Thyroid gland (tissue), 4 donors: ENCODE measurements around the gene SLC2A13. TPM values are rescaled to one million over a fixed set of nuclear protein-coding genes. Genes with fewer than 3 reads are reported as not detected.

Experiments
- DNase-seq, 2 donors: peaks; one replicate each; pipeline ENCODE4 v3.0.0-alpha.2; 2019
- H3K27ac ChIP-seq, 3 donors: fragments of 200-600 bp; sonication (generic); 1 replicate in 2 of 3; 2 replicates in 1 of 3; pipeline ENCODE4 v1.5.1; 2016 to 2019; ENCODE audit warnings: mild to moderate bottlenecking in 1 of 3, moderate library complexity in 1 of 3
- H3K27me3 ChIP-seq: fragments of 200-600 bp; sonication (generic); one replicate; pipeline ENCODE4 v1.5.1; 2019
- H3K36me3 ChIP-seq, 2 donors: fragments of 200-600 bp; sonication (generic); one replicate each; pipeline ENCODE4 v1.5.1; 2016 to 2019
- H3K4me1 ChIP-seq, 2 donors: fragments of 200-600 bp; sonication (generic); one replicate each; pipeline ENCODE4 v1.5.1; 2017 to 2019
- H3K4me3 ChIP-seq, 3 donors: fragments of 200-600 bp; sonication (generic); replicated peaks in 1 of 3; 1 replicate in 2 of 3; 2 replicates in 1 of 3; pipeline ENCODE4 v1.5.1; 2016; ENCODE audit warnings: mild to moderate bottlenecking in 1 of 3
- H3K9me3 ChIP-seq: fragments of 200-600 bp; sonication (generic); one replicate; pipeline ENCODE4 v1.5.1; 2017
- POLR2A ChIP-seq, 2 donors: fragments of 450-650 bp; IDR thresholded peaks; one replicate each; pipeline ENCODE4 v1.6.1; 2017; ENCODE audit warnings: antibody characterized with exemption in 2 of 2, mild to moderate bottlenecking in 2 of 2, moderate library complexity in 1 of 2
- WGBS, 2 donors: methylation state at CpG; one replicate each; pipeline ENCODE4 v1.1.5; 2017; 5-methylcytosine and 5-hydroxymethylcytosine counted together
- intact Hi-C: fragments of 100-400 bp; cut with DNase I; formaldehyde crosslinking; loops from one replicate; pipeline ENCODE4 v1.15.1; 2023
- total RNA-seq, 4 donors: library from RNA; depleted of rRNA; stranded (reverse); fragments of >200 nt; gene quantifications; one replicate each; pipeline ENCODE4 v1.2.3, GENCODE V29; 2016
- TF ChIP-seq, protein P1 (sequence below), 6 experiments: fragments of 200-600 bp in 3 of 6; fragments of 450-650 bp in 3 of 6; sonication (generic) in 3 of 6; IDR thresholded peaks; one replicate each; pipeline ENCODE4 v1.5.1; 2016 to 2019; ENCODE audit warnings: antibody characterized with exemption in 6 of 6, mild to moderate bottlenecking in 2 of 6, inconsistent platforms in 1 of 6, moderate library complexity in 1 of 6

SLC2A13 gene
- total RNA-seq, 4 donors from 2014 or later, result 9.8 to 21.3 (median 10.0) TPM

GRCh38 chr12:40058721-40059190 lies 47.1 kb downstream of the SLC2A13 start:
- Histone ChIP-seq H3K9me3 (no peaks in the 10 kb centered on the region), H3K27ac (no peak overlapping the region), H3K4me3 (no peak overlapping the region), H3K27me3 (no peaks in the 10 kb centered on the region), H3K36me3 (no peaks in the 10 kb centered on the region), H3K4me1 (no peaks in the 10 kb centered on the region)
- no peak for TF ChIP-seq POLR2A (IDR thresholded peaks at IDR 0.05)
- TF ChIP-seq, protein P1, sequence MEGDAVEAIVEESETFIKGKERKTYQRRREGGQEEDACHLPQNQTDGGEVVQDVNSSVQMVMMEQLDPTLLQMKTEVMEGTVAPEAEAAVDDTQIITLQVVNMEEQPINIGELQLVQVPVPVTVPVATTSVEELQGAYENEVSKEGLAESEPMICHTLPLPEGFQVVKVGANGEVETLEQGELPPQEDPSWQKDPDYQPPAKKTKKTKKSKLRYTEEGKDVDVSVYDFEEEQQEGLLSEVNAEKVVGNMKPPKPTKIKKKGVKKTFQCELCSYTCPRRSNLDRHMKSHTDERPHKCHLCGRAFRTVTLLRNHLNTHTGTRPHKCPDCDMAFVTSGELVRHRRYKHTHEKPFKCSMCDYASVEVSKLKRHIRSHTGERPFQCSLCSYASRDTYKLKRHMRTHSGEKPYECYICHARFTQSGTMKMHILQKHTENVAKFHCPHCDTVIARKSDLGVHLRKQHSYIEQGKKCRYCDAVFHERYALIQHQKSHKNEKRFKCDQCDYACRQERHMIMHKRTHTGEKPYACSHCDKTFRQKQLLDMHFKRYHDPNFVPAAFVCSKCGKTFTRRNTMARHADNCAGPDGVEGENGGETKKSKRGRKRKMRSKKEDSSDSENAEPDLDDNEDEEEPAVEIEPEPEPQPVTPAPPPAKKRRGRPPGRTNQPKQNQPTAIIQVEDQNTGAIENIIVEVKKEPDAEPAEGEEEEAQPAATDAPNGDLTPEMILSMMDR (IDR thresholded peaks at IDR 0.05), result no peak
- intact Hi-C loops, result no loop called here
- 91 to 94% methylated on average over 3 of the region's 3 CpGs for WGBS, 2 donors
- no peak for DNase-seq

DNA sequence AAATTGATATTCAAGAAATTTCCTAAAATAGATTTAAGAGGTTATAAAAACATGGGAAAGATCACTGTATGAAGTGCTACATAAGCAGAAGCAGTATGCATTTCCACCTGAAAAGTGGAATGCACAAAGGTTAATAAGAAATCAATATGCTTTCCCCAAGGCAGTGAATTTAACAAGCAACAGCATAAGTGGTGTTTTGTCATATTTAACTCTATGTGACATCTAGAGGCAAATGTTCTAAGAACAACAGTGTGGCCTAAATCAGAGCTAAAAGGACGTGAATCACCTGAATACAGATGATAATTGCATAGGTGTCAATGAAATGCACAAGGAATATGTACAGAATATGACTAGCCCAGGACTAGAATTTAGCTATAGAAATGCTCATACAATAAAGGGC lies 49.5 kb downstream of the SLC2A13 start:
- TF ChIP-seq, protein P1 (IDR thresholded peaks at IDR 0.05), result no peak
- TF ChIP-seq POLR2A (IDR thresholded peaks at IDR 0.05), result no peak
- Histone ChIP-seq H3K36me3 (no peaks in the 10 kb centered on the region), H3K4me1 (no peaks in the 10 kb centered on the region), H3K4me3 (no peak overlapping the region), H3K9me3 (no peaks in the 10 kb centered on the region), H3K27ac (no peak overlapping the region), H3K27me3 (no peaks in the 10 kb centered on the region)
- intact Hi-C loops, result no loop called here
- WGBS, 2 donors, result 90 to 94% methylated on average over 1 of the region's 1 CpG
- no peak for DNase-seq

GRCh38 chr12:40055776-40056175 lies 50.1 kb downstream of the SLC2A13 start:
- Histone ChIP-seq H3K9me3 (no peaks in the 10 kb centered on the region), H3K36me3 (no peaks in the 10 kb centered on the region), H3K4me1 (no peaks in the 10 kb centered on the region), H3K4me3 (no peak overlapping the region), H3K27ac (no peak overlapping the region), H3K27me3 (no peaks in the 10 kb centered on the region)
- TF ChIP-seq, protein P1 (IDR thresholded peaks at IDR 0.05), result no peak
- no peak for TF ChIP-seq POLR2A (IDR thresholded peaks at IDR 0.05)
- DNase-seq, result no peak
- intact Hi-C loops, result no loop called here

- WGBS, 2 donors, result 69 to 71% methylated on average over 3 of the region's 3 CpGs
- TF ChIP-seq POLR2A (IDR thresholded peaks at IDR 0.05), result no peak
- TF ChIP-seq, protein P1 (IDR thresholded peaks at IDR 0.05), result no peak
- Histone ChIP-seq H3K4me1 (no peaks in the 10 kb centered on the region), H3K27ac (no peak overlapping the region), H3K4me3 (no peak overlapping the region), H3K36me3 (no peaks in the 10 kb centered on the region), H3K27me3 (no peaks in the 10 kb centered on the region), H3K9me3 (no peaks in the 10 kb centered on the region)
- intact Hi-C loops, result no loop called here
- DNase-seq, result no peak
Measured at GRCh38 chr12:40055228-40055579, 50.7 kb downstream of the SLC2A13 start.

GRCh38 chr12:40054555-40055227 lies 51.2 kb downstream of the SLC2A13 start:
- TF ChIP-seq, protein P1 (IDR thresholded peaks at IDR 0.05), result no peak
- TF ChIP-seq POLR2A (IDR thresholded peaks at IDR 0.05), result no peak
- Histone ChIP-seq H3K36me3 (no peaks in the 10 kb centered on the region), H3K27me3 (no peaks in the 10 kb centered on the region), H3K4me3 (no peak overlapping the region), H3K4me1 (no peaks in the 10 kb centered on the region), H3K27ac (no peak overlapping the region), H3K9me3 (no peaks in the 10 kb centered on the region)
- no peak for DNase-seq
- 67 to 69% methylated on average over 6 of the region's 6 CpGs for WGBS, 2 donors
- intact Hi-C loops, result no loop called here
